ENCODE data around the gene NR4A1. TPM values are rescaled to one million over a fixed set of nuclear protein-coding genes. Genes with fewer than 3 reads are reported as not detected.

Gene NR4A1
- total and polyA plus RNA-seq, 2 of the 13 experiments (the other 11 are each of a cell fraction or from before 2014, with no cell fraction given): 5.7 to 15.2 TPM

- TF ChIP-seq ZNF691 (CRISPR knock-in tag; IDR thresholded peaks at IDR 0.05; ENCODE audit: borderline replicate concordance, low read depth) (no peak), FOSL2 (CRISPR knock-in tag; IDR thresholded peaks at IDR 0.05) (no peak), MAFK (conservative IDR thresholded peaks at IDR 0.05 in 1 of 2, IDR thresholded peaks at IDR 0.05 in 1 of 2; ENCODE audit: low read length in 2 of 2) (no peak), ZBTB42 (CRISPR knock-in tag; IDR thresholded peaks at IDR 0.05) (no peak), ZNF703 (CRISPR knock-in tag; IDR thresholded peaks at IDR 0.05; ENCODE audit: borderline replicate concordance) (no peak), ZBTB2 (CRISPR knock-in tag; IDR thresholded peaks at IDR 0.05; ENCODE audit: low read depth) (no peak), ZBTB10 (CRISPR knock-in tag; IDR thresholded peaks at IDR 0.05; ENCODE audit: borderline replicate concordance) (no peak), ZNF724P (CRISPR knock-in tag; IDR thresholded peaks at IDR 0.05; ENCODE audit: borderline replicate concordance) (0 out of 2 replicates have a peak, but pooled peaks have one; percentile 38), BCLAF1 (IDR thresholded peaks at IDR 0.05) (no peak), ZSCAN31 (CRISPR knock-in tag; IDR thresholded peaks at IDR 0.05; ENCODE audit: low read depth) (no peak), HINFP (CRISPR knock-in tag; IDR thresholded peaks at IDR 0.05; ENCODE audit: low read depth) (0 out of 2 replicates have a peak, but pooled peaks have one; percentile 14), HNRNPUL1 (IDR thresholded peaks at IDR 0.05; ENCODE audit: low read depth, low read length) (no peak), ZNF276 (CRISPR knock-in tag; IDR thresholded peaks at IDR 0.05; ENCODE audit: low read depth) (0 out of 2 replicates have a peak, but pooled peaks have one; percentile 12), SKI (IDR thresholded peaks at IDR 0.05; ENCODE audit: partially characterized antibody) (no peak), NFYB (CRISPR knock-in tag; IDR thresholded peaks at IDR 0.05) (no peak), ZNF589 (CRISPR knock-in tag; conservative IDR thresholded peaks at IDR 0.05) (no peak), MED8 (CRISPR knock-in tag; IDR thresholded peaks at IDR 0.05; ENCODE audit: insufficient replicate concordance) (no peak), ZNF713 (CRISPR knock-in tag; IDR thresholded peaks at IDR 0.05) (no peak)
Observed at GRCh38 chr12:52081263-52081733, 30.1 kb downstream of the NR4A1 start (continued).

Data from HepG2 (cell line).